Adipocyte (in vitro differentiated cells): Measurements from ENCODE around the gene NTN1.
A peak's percentile ranks its signal among the peaks of the same experiment; 100 is the strongest.
"Not testable (repeated sequence)": the region's sequence is repeated elsewhere in the genome, so short reads cannot be mapped to it uniquely, and the experiment has no call there.

Source experiments
- DNase-seq: peaks from one replicate; pipeline ENCODE4 v3.0.0-alpha.2; 2015; ENCODE audit warnings: low read depth
- H3K27me3 ChIP-seq: replicated peaks from 2 replicates; pipeline ENCODE4 v1.7.0; 2013; ENCODE audit warnings: mild to moderate bottlenecking, low read length, moderate library complexity; ENCODE audit not compliant: control insufficient read depth, insufficient read depth
- H3K36me3 ChIP-seq: 2 replicates; pipeline ENCODE4 v1.7.0; 2013; ENCODE audit warnings: low read length, mild to moderate bottlenecking, moderate library complexity; ENCODE audit not compliant: control insufficient read depth, insufficient read depth, severe bottlenecking
- H3K4me1 ChIP-seq: 2 replicates; pipeline ENCODE4 v1.7.0; 2013; ENCODE audit warnings: mild to moderate bottlenecking, low read length, moderate library complexity; ENCODE audit not compliant: control insufficient read depth, insufficient read depth
- H3K4me3 ChIP-seq: 2 replicates; pipeline ENCODE4 v1.7.0; 2013; ENCODE audit warnings: mild to moderate bottlenecking, low read length, moderate library complexity
- H3K9ac ChIP-seq: 2 replicates; pipeline ENCODE4 v1.7.0; 2013; ENCODE audit warnings: mild to moderate bottlenecking, low read length, moderate library complexity
- H3K9me3 ChIP-seq: 2 replicates; pipeline ENCODE4 v1.7.0; 2013; ENCODE audit warnings: mild to moderate bottlenecking, low read length, moderate library complexity; ENCODE audit not compliant: control insufficient read depth

The NTN1 gene

GRCh38 chr17:9095390-9095789 lies 74.1 kb downstream of the NTN1 start:
- DNase-seq: peak; percentile 3

GRCh38 chr17:9098242-9098825 lies 77.0 kb downstream of the NTN1 start:
- H3K9me3 ChIP-seq: peaks cover 11% of the 10 kb centered on the region
- DNase-seq: no peak
- no peak overlapping the region for H3K4me3 ChIP-seq
- H3K9ac ChIP-seq: no peak overlapping the region
- H3K4me1 ChIP-seq: peaks cover 11% of the 10 kb centered on the region
- H3K36me3 ChIP-seq: no peaks in the 10 kb centered on the region
- H3K27me3 ChIP-seq: peaks cover 12% of the 10 kb centered on the region

More at GRCh38 chr17:9095390-9095789, 74.1 kb downstream of the NTN1 start:
- Histone ChIP-seq H3K36me3 (no peaks in the 10 kb centered on the region), H3K4me1 (peaks cover 11% of the 10 kb centered on the region), H3K27me3 (no peaks in the 10 kb centered on the region), H3K9ac (no peak overlapping the region), H3K9me3 (peaks cover 7% of the 10 kb centered on the region), H3K4me3 (no peak overlapping the region)

GRCh38 chr17:9101356-9101755 lies 80.0 kb downstream of the NTN1 start:
- peaks cover 22% of the 10 kb centered on the region for H3K27me3 ChIP-seq
- DNase-seq: no peak
- no peak overlapping the region for H3K9ac ChIP-seq
- H3K4me1 ChIP-seq: no peaks in the 10 kb centered on the region
- peaks cover 11% of the 10 kb centered on the region for H3K9me3 ChIP-seq
- H3K36me3 ChIP-seq: no peaks in the 10 kb centered on the region
- no peak overlapping the region for H3K4me3 ChIP-seq

GRCh38 chr17:9103193-9103592 lies 81.9 kb downstream of the NTN1 start:
- peaks cover 29% of the 10 kb centered on the region for H3K27me3 ChIP-seq
- H3K4me1 ChIP-seq, H3K36me3 ChIP-seq, H3K4me3 ChIP-seq, H3K9me3 ChIP-seq, H3K9ac ChIP-seq, DNase-seq: not testable (repeated sequence)

- Histone ChIP-seq H3K27me3 (peaks cover 33% of the 10 kb centered on the region), H3K9me3 (peaks cover 3% of the 10 kb centered on the region), H3K36me3 (no peaks in the 10 kb centered on the region), H3K4me1 (peaks cover 5% of the 10 kb centered on the region), H3K4me3 (no peak overlapping the region), H3K9ac (no peak overlapping the region)
- DNase-seq: no peak
These were observed 83.2 kb downstream of the NTN1 start for GRCh38 chr17:9104370-9105041.

- Histone ChIP-seq H3K36me3 (no peaks in the 10 kb centered on the region), H3K4me3 (no peak overlapping the region), H3K9me3 (peaks cover 3% of the 10 kb centered on the region), H3K4me1 (peaks cover 5% of the 10 kb centered on the region), H3K9ac (no peak overlapping the region), H3K27me3 (peaks cover 33% of the 10 kb centered on the region)
- DNase-seq: no peak
These were observed 84.0 kb downstream of the NTN1 start for GRCh38 chr17:9105068-9105868.

- not testable (repeated sequence) for H3K4me3 ChIP-seq, H3K36me3 ChIP-seq, H3K9me3 ChIP-seq, H3K9ac ChIP-seq, DNase-seq, H3K4me1 ChIP-seq
- H3K27me3 ChIP-seq: peaks cover 34% of the 10 kb centered on the region
These were observed 85.0 kb downstream of the NTN1 start for GRCh38 chr17:9106278-9106677.

- Histone ChIP-seq H3K36me3 (no peaks in the 10 kb centered on the region), H3K9ac (no peak overlapping the region), H3K27me3 (peaks cover 28% of the 10 kb centered on the region), H3K4me1 (peaks cover 5% of the 10 kb centered on the region), H3K9me3 (peaks cover under 1% of the 10 kb centered on the region), H3K4me3 (no peak overlapping the region)
- no peak for DNase-seq
These were observed 86.2 kb downstream of the NTN1 start for GRCh38 chr17:9107527-9107926.

GRCh38 chr17:9108146-9108545 lies 86.8 kb downstream of the NTN1 start:
- no peaks in the 10 kb centered on the region for H3K9me3 ChIP-seq
- H3K36me3 ChIP-seq: no peaks in the 10 kb centered on the region
- H3K9ac ChIP-seq: no peak overlapping the region
- H3K27me3 ChIP-seq: peaks cover 24% of the 10 kb centered on the region
- no peak overlapping the region for H3K4me3 ChIP-seq
- DNase-seq: no peak
- H3K4me1 ChIP-seq: peaks cover 5% of the 10 kb centered on the region

- no peaks in the 10 kb centered on the region for H3K36me3 ChIP-seq
- H3K9ac ChIP-seq: no peak overlapping the region
- no peak for DNase-seq
- H3K4me3 ChIP-seq: no peak overlapping the region
- H3K4me1 ChIP-seq: peaks cover 6% of the 10 kb centered on the region
- H3K27me3 ChIP-seq: peaks cover 22% of the 10 kb centered on the region
- no peaks in the 10 kb centered on the region for H3K9me3 ChIP-seq
These were observed 88.6 kb downstream of the NTN1 start for GRCh38 chr17:9109933-9110332.

GRCh38 chr17:9110501-9110900 lies 89.2 kb downstream of the NTN1 start:
- peaks cover 16% of the 10 kb centered on the region for H3K27me3 ChIP-seq
- H3K4me3 ChIP-seq: no peak overlapping the region
- no peak overlapping the region for H3K9ac ChIP-seq
- no peaks in the 10 kb centered on the region for H3K36me3 ChIP-seq
- no peak for DNase-seq
- no peaks in the 10 kb centered on the region for H3K9me3 ChIP-seq
- peaks cover 9% of the 10 kb centered on the region for H3K4me1 ChIP-seq
